Skeletal muscle tissue (tissue), 1 donor: ENCODE results near the gene RSAD2. TPM values are rescaled to one million over a fixed set of nuclear protein-coding genes. Genes with fewer than 3 reads are reported as not detected.

ENCODE experiments used
- total RNA-seq: library from RNA; depleted of rRNA; stranded (reverse); fragments of >200 nt; gene quantifications from one replicate; pipeline ENCODE4 v1.2.3, GENCODE V29; 2014

The RSAD2 gene
- total RNA-seq, 1 donor from 2014 or later = 6.8 TPM

Other genes with a start within 250 kb of the RSAD2 start
- gene CMPK2, start 11.9 kb upstream of the RSAD2 start, total RNA-seq = 4.2 TPM
- gene RNF144A, start 39.6 kb downstream of the RSAD2 start, total RNA-seq = 16.2 TPM